SK-N-SH treated with all-trans-retinoic acid at 6 μM for 48 hours (cell line): ENCODE measurements around the gene PRSS3.

Experiments used
- ATAC-seq: fragments of 200-7000 bp; cut with Tn5 transposase; 3 replicates; pipeline ENCODE4 v1.9.1; 2020; ENCODE audit warnings: mild to moderate bottlenecking, moderate library complexity
- BACH2 ChIP-seq: fragments of 250-450 bp; sonication (Bioruptor Pico); IDR thresholded peaks from 2 replicates; pipeline ENCODE4 v1.9.0; 2021; ENCODE audit warnings: mild to moderate bottlenecking, borderline replicate concordance
- CREB5 ChIP-seq: fragments of 250-450 bp; sonication (Bioruptor Pico); IDR thresholded peaks from 2 replicates; pipeline ENCODE4 v1.5.1; 2020; ENCODE audit warnings: low read depth, mild to moderate bottlenecking, moderate library complexity
- CSRNP3 ChIP-seq: fragments of 250-450 bp; sonication (Bioruptor Pico); IDR thresholded peaks from 2 replicates; pipeline ENCODE4 v1.5.1; 2021; ENCODE audit warnings: mild to moderate bottlenecking, moderate library complexity
- ESRRG ChIP-seq: fragments of 250-450 bp; sonication (Bioruptor Pico); IDR thresholded peaks from 2 replicates; pipeline ENCODE4 v1.6.1; 2021; ENCODE audit warnings: mild to moderate bottlenecking
- GLIS3 ChIP-seq: fragments of 250-450 bp; sonication (Bioruptor Pico); IDR thresholded peaks from 2 replicates; pipeline ENCODE4 v1.5.0; 2020; ENCODE audit warnings: mild to moderate bottlenecking, moderate library complexity
- ISL1 ChIP-seq: fragments of 250-450 bp; sonication (Bioruptor Pico); IDR thresholded peaks from 2 replicates; pipeline ENCODE4 v2.1.2; 2022; ENCODE audit warnings: mild to moderate bottlenecking, moderate library complexity
- PATZ1 ChIP-seq: fragments of 250-450 bp; sonication (Bioruptor Pico); IDR thresholded peaks from 2 replicates; pipeline ENCODE4 v1.8.0; 2020; ENCODE audit warnings: mild to moderate bottlenecking, moderate library complexity, borderline replicate concordance
- POU6F1 ChIP-seq: fragments of 250-450 bp; sonication (Bioruptor Pico); IDR thresholded peaks from 2 replicates; pipeline ENCODE4 v1.8.0; 2021; ENCODE audit warnings: low read depth, mild to moderate bottlenecking, moderate library complexity, borderline replicate concordance
- RARB ChIP-seq: fragments of 250-450 bp; sonication (Bioruptor Pico); IDR thresholded peaks from 2 replicates; pipeline ENCODE4 v1.8.0; 2021; ENCODE audit warnings: mild to moderate bottlenecking, moderate library complexity
- SNAI2 ChIP-seq: fragments of 250-450 bp; sonication (Bioruptor Pico); IDR thresholded peaks from 2 replicates; pipeline ENCODE4 v1.5.0; 2020; ENCODE audit warnings: mild to moderate bottlenecking, moderate library complexity
- TCF4 ChIP-seq: fragments of 250-450 bp; sonication (Bioruptor Pico); IDR thresholded peaks from 2 replicates; pipeline ENCODE4 v1.8.0; 2021; ENCODE audit warnings: mild to moderate bottlenecking, moderate library complexity, borderline replicate concordance
- TOX ChIP-seq: fragments of 250-450 bp; sonication (Bioruptor Pico); IDR thresholded peaks from 2 replicates; pipeline ENCODE4 v1.8.0; 2021; ENCODE audit warnings: mild to moderate bottlenecking, moderate library complexity, borderline replicate concordance
- TSHZ2 ChIP-seq: fragments of 250-450 bp; sonication (Bioruptor Pico); IDR thresholded peaks from 2 replicates; pipeline ENCODE4 v1.5.0; 2020; ENCODE audit warnings: mild to moderate bottlenecking, moderate library complexity
- ZFP3 ChIP-seq: fragments of 250-450 bp; sonication (Bioruptor Pico); IDR thresholded peaks from 2 replicates; pipeline ENCODE4 v1.5.0; 2020; ENCODE audit warnings: mild to moderate bottlenecking, moderate library complexity
- ZFP30 ChIP-seq: fragments of 450-650 bp; formaldehyde crosslinking; IDR thresholded peaks from 2 replicates; pipeline ENCODE4 v1.5.0; 2022; ENCODE audit warnings: mild to moderate bottlenecking, moderate library complexity
- ZNF8 ChIP-seq: fragments of 450-650 bp; formaldehyde crosslinking; IDR thresholded peaks from 2 replicates; pipeline ENCODE4 v1.5.0; 2020; ENCODE audit warnings: mild to moderate bottlenecking, moderate library complexity

The PRSS3 gene

GRCh38 chr9:33817327-33818166, 22.2 kb downstream of the PRSS3 start:
- peak; percentile 57 for ATAC-seq
- TF ChIP-seq CSRNP3 (CRISPR knock-in tag) (no peak), PATZ1 (CRISPR knock-in tag) (peak; percentile 91; the same call in 1 of the 2 replicates)

- ATAC-seq, result peak; percentile 29
These were observed 22.9 kb downstream of the PRSS3 start for GRCh38 chr9:33818167-33818846.

More at GRCh38 chr9:33818167-33818846, 22.9 kb downstream of the PRSS3 start:
- TF ChIP-seq PATZ1 (CRISPR knock-in tag), result no peak
- no peak for TF ChIP-seq POU6F1 (CRISPR knock-in tag)
- TF ChIP-seq SNAI2, result no peak
- no peak for TF ChIP-seq CSRNP3 (CRISPR knock-in tag)
- TF ChIP-seq BACH2 (CRISPR knock-in tag), result no peak
- no peak for TF ChIP-seq TCF4 (CRISPR knock-in tag)
- no peak for TF ChIP-seq GLIS3 (CRISPR knock-in tag)
- TF ChIP-seq ZFP30 (CRISPR knock-in tag), result no peak
- no peak for TF ChIP-seq TSHZ2 (CRISPR knock-in tag)
- no peak for TF ChIP-seq RARB
- TF ChIP-seq CREB5 (CRISPR knock-in tag), result no peak
- no peak for TF ChIP-seq ZNF8 (CRISPR knock-in tag)
- no peak for TF ChIP-seq ZFP3 (CRISPR knock-in tag)
- no peak for TF ChIP-seq TOX (CRISPR knock-in tag)
- no peak for TF ChIP-seq ISL1 (CRISPR knock-in tag)
- no peak for TF ChIP-seq ESRRG (CRISPR knock-in tag)
